K562 (cell line): Measurements from ENCODE around the gene NR6A1. TPM values are rescaled to one million over a fixed set of nuclear protein-coding genes. Genes with fewer than 3 reads are reported as not detected.

Experiments
- ATAC-seq: fragments of 200-7000 bp; cut with Tn5 transposase; 3 replicates; pipeline ENCODE4 v1.9.1; 2020; ENCODE audit warnings: moderate library complexity
- BruUV-seq: library from RNA; stranded (reverse); fragments of 400-500 nt; replicated peaks from 2 replicates; lab custom pipeline; 2021; lab: Mats Ljungman, UMichigan
- CTCF ChIA-PET: fragments of 300-600 bp; formaldehyde crosslinking; extraction: SDS; loops from one replicate; lab custom pipeline; 2021; ENCODE audit warnings: low intra/inter-chr PET ratio; lab: Yijun Ruan, JAX
- POLR2A ChIA-PET: fragments of 300-600, 350-650 bp; sonication (Branson Sonifier 250); formaldehyde crosslinking; extraction: SDS; loops from one replicate; lab custom pipeline; 2021; ENCODE audit warnings: antibody characterized with exemption, inconsistent platforms; lab: Yijun Ruan, JAX
- DNase-seq, 4 experiments: peaks; one replicate each; pipeline versions ENCODE4 v3.0.0 to v3.0.0-alpha.2; 2011 to 2018; ENCODE audit warnings: low spot score in 3 of 4, mixed read lengths in 3 of 4; ENCODE audit errors: extremely low read depth in 1 of 4
- FAIRE-seq: peaks from 2 replicates; lab custom pipeline; 2011; peaks lifted over from hg19 to GRCh38; lab: Jason Lieb, UNC
- H2AFZ ChIP-seq: 2 replicates; pipeline ENCODE4 v1.6.0; 2011; ENCODE audit warnings: low read depth, low read length, control low read depth, inconsistent platforms
- H3K27ac ChIP-seq: fragments of 200-600 bp; 3 replicates; pipeline ENCODE4 v1.8.0; 2011; ENCODE audit warnings: low read depth, mild to moderate bottlenecking, control low read depth, inconsistent platforms, low read length, moderate library complexity, mixed read lengths; ENCODE audit errors: extremely low read depth
- H3K27me3 ChIP-seq, 2 experiments: fragments of 300-600 bp in 1 of 2; 2 replicates in 1 of 2; 3 replicates in 1 of 2; pipeline versions ENCODE4 v1.6.0 to v1.8.0; 2011; ENCODE audit warnings: inconsistent platforms in 2 of 2, low read length in 2 of 2, mild to moderate bottlenecking in 1 of 2, mixed read lengths in 1 of 2, moderate library complexity in 1 of 2; ENCODE audit not compliant: control insufficient read depth in 2 of 2, insufficient read depth in 2 of 2
- H3K36me3 ChIP-seq: fragments of 300-600 bp; 3 replicates; pipeline ENCODE4 v1.8.0; 2011; ENCODE audit warnings: mild to moderate bottlenecking, low read length, inconsistent platforms; ENCODE audit not compliant: control insufficient read depth, insufficient read depth
- H3K4me1 ChIP-seq, 2 experiments: fragments of 200-600 bp in 1 of 2; replicated peaks in 1 of 2; 2 replicates in 1 of 2; 3 replicates in 1 of 2; pipeline versions ENCODE4 v1.5.1 to v1.8.0; 2011; ENCODE audit warnings: inconsistent platforms in 2 of 2, low read length in 2 of 2, mild to moderate bottlenecking in 1 of 2, mixed read lengths in 1 of 2, moderate library complexity in 1 of 2; ENCODE audit not compliant: control insufficient read depth in 2 of 2, insufficient read depth in 2 of 2
- H3K4me2 ChIP-seq: 2 replicates; pipeline ENCODE4 v1.6.1; 2011; ENCODE audit warnings: low read length, control low read depth, inconsistent platforms, mixed read lengths; ENCODE audit not compliant: insufficient read depth
- H3K4me3 ChIP-seq: fragments of 200-600 bp; sonication (generic), shearing (Covaris generic); 2 replicates; pipeline ENCODE4 v1.5.1; 2016; ENCODE audit warnings: control low read depth, inconsistent platforms
- H3K79me2 ChIP-seq: fragments of 200-600 bp; 3 replicates; pipeline ENCODE4 v1.8.0; 2011; ENCODE audit warnings: low read length, inconsistent platforms; ENCODE audit not compliant: control insufficient read depth, insufficient read depth
- H3K9ac ChIP-seq, 2 experiments: 2 replicates each; pipeline versions ENCODE4 v1.6.0 to v1.6.1; 2011; ENCODE audit warnings: low read depth in 2 of 2, low read length in 2 of 2, control low read depth in 1 of 2, inconsistent platforms in 1 of 2, mild to moderate bottlenecking in 1 of 2, mixed read lengths in 1 of 2; ENCODE audit not compliant: insufficient read depth in 1 of 2
- H3K9me1 ChIP-seq: one replicate; pipeline ENCODE4 v1.6.0; 2011; ENCODE audit warnings: inconsistent platforms, mild to moderate bottlenecking, low read length, moderate library complexity; ENCODE audit not compliant: control insufficient read depth, insufficient read depth
- H3K9me3 ChIP-seq: replicated peaks from 2 replicates; pipeline ENCODE4 v1.5.1; 2011; ENCODE audit warnings: low read depth, low read length, inconsistent platforms; ENCODE audit not compliant: control insufficient read depth, insufficient read depth
- H4K20me1 ChIP-seq: replicated peaks from 2 replicates; pipeline ENCODE4 v1.6.1; 2011; ENCODE audit warnings: low read length, inconsistent platforms, mixed read lengths; ENCODE audit not compliant: control insufficient read depth, insufficient read depth
- ARID1B ChIP-seq: fragments of 450-650 bp; IDR thresholded peaks from 2 replicates; pipeline ENCODE4 v1.6.1; 2016; ENCODE audit warnings: antibody characterized with exemption, mild to moderate bottlenecking, inconsistent platforms
- CBFA2T3 ChIP-seq: fragments of 450-650 bp; IDR thresholded peaks from 2 replicates; pipeline ENCODE4 v1.6.1; 2017
- E2F3 ChIP-seq: fragments of 250-450 bp; sonication (Bioruptor Pico); IDR thresholded peaks from 2 replicates; pipeline ENCODE4 v1.4.0; 2020; ENCODE audit warnings: mild to moderate bottlenecking
- RCOR1 ChIP-seq, 2 experiments: IDR thresholded peaks; 2 replicates each; pipeline ENCODE4 v1.6.1; 2012; ENCODE audit warnings: low read depth in 2 of 2, low read length in 2 of 2, borderline replicate concordance in 1 of 2, improper control_type of control experiment in 1 of 2
- RNF219 ChIP-seq: fragments of 250-450 bp; sonication (Bioruptor Pico); IDR thresholded peaks from 2 replicates; pipeline ENCODE4 v1.5.0; 2022; ENCODE audit warnings: mild to moderate bottlenecking
- SMARCA4 ChIP-seq: fragments of 450-650 bp; IDR thresholded peaks from 2 replicates; pipeline ENCODE4 v1.6.1; 2016
- TAL1 ChIP-seq: fragments of 450-650 bp; IDR thresholded peaks from 2 replicates; pipeline ENCODE4 v1.6.1; 2016; ENCODE audit warnings: mild to moderate bottlenecking
- TCF3 ChIP-seq: sonication (generic); formaldehyde crosslinking; IDR thresholded peaks from 2 replicates; pipeline ENCODE4 v1.4.0; 2020; ENCODE audit warnings: mild to moderate bottlenecking, missing genetic modification reagents
- ZNF232 ChIP-seq: sonication (generic); formaldehyde crosslinking; IDR thresholded peaks from 2 replicates; pipeline ENCODE4 v1.8.0; 2022; ENCODE audit warnings: mild to moderate bottlenecking, missing genetic modification reagents
- WGBS: fragments of 100-300 bp; shearing (Covaris generic); methylation state at CpG from one replicate; pipeline ENCODE4 v1.1.6; 2016; ENCODE audit warnings: low coverage, mixed read lengths; ENCODE audit not compliant: insufficient coverage; ENCODE audit errors: missing lambda C conversion rate; 5-methylcytosine and 5-hydroxymethylcytosine counted together
- in situ Hi-C: fragments of 300-500 bp; cut with MboI; formaldehyde crosslinking; loops from 4 replicates; pipeline ENCODE4 v1.15.0; 2018; ENCODE audit warnings: inconsistent platforms, mixed read lengths
- intact Hi-C: fragments of 100-400 bp; cut with micrococcal nuclease; formaldehyde crosslinking; loops from 2 replicates; pipeline ENCODE4 v1.14.2; 2022
- polyA plus RNA-seq, 8 experiments: library from polyadenylated mRNA; depleted of rRNA in 4 of 8; stranded (reverse) in 5 of 8; unstranded in 3 of 8; fragments of >200 nt; fragmentation: Nextera tagmentation in 2 of 8; fragmentation: Illumina TruSeq in 1 of 8; extraction: Ambion mirVana in 2 of 8; extraction: Trizol in 1 of 8; gene quantifications; 2 replicates each; pipeline versions ENCODE4 v1.2.1 to v1.2.3, GENCODE V29; 2011 to 2014; ENCODE audit warnings: inconsistent platforms in 1 of 8, missing spikeins in 1 of 8
- total RNA-seq, 7 experiments: library from RNA; depleted of rRNA in 6 of 7; stranded (reverse); fragments of >200 nt in 6 of 7; fragmentation: Illumina TruSeq in 2 of 7; extraction: Trizol in 2 of 7; gene quantifications; 2 replicates each; pipeline versions ENCODE4 v1.2.1 to v1.2.3, GENCODE V29; 2011 to 2021; ENCODE audit warnings: low replicate concordance in 1 of 7

Gene NR6A1
- total and polyA plus RNA-seq, 9 of the 15 experiments (the other 6 are each of a cell fraction or from before 2014, with no cell fraction given), result 9.7 to 55.4 (median 28.3) TPM

- Histone ChIP-seq H3K4me1 (peaks cover 0 to 3% of the 10 kb centered on the region in 2 experiments; a peak in 1 of 5 replicates), H3K9me3 (no peaks in the 10 kb centered on the region), H3K27ac (no peak overlapping the region), H3K9ac (no peak overlapping the region), H3K27me3 (no peaks in the 10 kb centered on the region), H3K4me2 (no peak overlapping the region), H3K79me2 (no peaks in the 10 kb centered on the region), H2AFZ (no peak overlapping the region), H3K9me1 (peaks cover 2% of the 10 kb centered on the region), H3K36me3 (peaks cover 35% of the 10 kb centered on the region), H3K4me3 (no peak overlapping the region), H4K20me1 (no peaks in the 10 kb centered on the region)
- in situ Hi-C loops, result no loop called here
- BruUV-seq, result no TSS peak
- DNase-seq (peak in 2 of 4 experiments; percentile 38), ATAC-seq (peak; percentile 70), FAIRE-seq (no peak)
- 7% methylated on average over 2 of the region's 2 CpGs for WGBS
- TF ChIP-seq SMARCA4, result 0 out of 2 replicates have a peak, but pooled peaks have one; percentile 22
- TF ChIP-seq RCOR1 (IDR thresholded peaks at IDR 0.05; ENCODE audit: borderline replicate concordance in 1 of 2, low read depth in 2 of 2, low read length in 2 of 2), result 0 out of 4 replicates have a peak, but pooled peaks of 1 of the 2 experiments have one; percentile 23
- TF ChIP-seq CBFA2T3, result peak; percentile 60
- TF ChIP-seq ZNF232, result no peak
- TF ChIP-seq RNF219 (CRISPR knock-in tag), result no peak
- TF ChIP-seq TAL1, result peak; percentile 35; the same call in 1 of the 2 replicates
- TF ChIP-seq TCF3, result peak; percentile 44
- no peak for TF ChIP-seq E2F3 (CRISPR knock-in tag)
- peak; percentile 60 for TF ChIP-seq ARID1B
- CTCF ChIA-PET, result no interaction called here
- intact Hi-C loops, result no loop called here
- POLR2A ChIA-PET, result interaction anchor here (1.0 to 1.5 kb wide), 2 partner anchors 9 to 12 kb away, joined by 4 read pairs; no protein-coding TSS in a partner anchor
Measured at GRCh38 chr9:124544535-124544934, 226.6 kb downstream of the NR6A1 start.
